SK-N-MC (cell line): ENCODE data around the gene MIPEP.

Experiments used
- DNase-seq: peaks from one replicate; pipeline ENCODE4 v3.0.0-alpha.2; 2011; ENCODE audit warnings: low read depth, low spot score
- H3K27ac ChIP-seq: fragments of 200-600 bp; sonication (generic); 2 replicates; pipeline ENCODE4 v1.5.1; 2016; ENCODE audit warnings: mixed run types
- H3K36me3 ChIP-seq: fragments of 200-600 bp; sonication (generic); 2 replicates; pipeline ENCODE4 v1.6.1; 2017; ENCODE audit warnings: antibody characterized with exemption, low read length, mixed read lengths; ENCODE audit not compliant: insufficient read depth
- H3K4me3 ChIP-seq: fragments of 200-600 bp; sonication (generic); 2 replicates; pipeline ENCODE4 v1.5.1; 2016
- H3K9ac ChIP-seq: fragments of 200-600 bp; sonication (generic); 2 replicates; pipeline ENCODE4 v1.8.0; 2017; ENCODE audit warnings: mixed run types, mixed read lengths; ENCODE audit not compliant: insufficient read length
- H3K9me3 ChIP-seq: fragments of 200-600 bp; sonication (generic); 2 replicates; pipeline ENCODE4 v1.6.1; 2017; ENCODE audit warnings: low read depth, mild to moderate bottlenecking, antibody characterized with exemption, low read length, moderate library complexity, mixed read lengths
- EZH2 ChIP-seq: fragments of 200-600 bp; sonication (generic); IDR thresholded peaks from one replicate; pipeline ENCODE4 v1.6.1; 2017; ENCODE audit warnings: antibody characterized with exemption
- FOXP2 ChIP-seq: optimal IDR thresholded peaks from 2 replicates; pipeline ENCODE3; 2011; ENCODE audit warnings: mild to moderate bottlenecking, moderate library complexity; ENCODE audit not compliant: insufficient read depth; ENCODE audit errors: extremely low read length, control extremely low read depth
- POLR2AphosphoS5 ChIP-seq: IDR thresholded peaks from 2 replicates; pipeline ENCODE4 v1.6.1; 2012; ENCODE audit warnings: mild to moderate bottlenecking, low read depth, low read length, borderline replicate concordance

Gene MIPEP

DNA sequence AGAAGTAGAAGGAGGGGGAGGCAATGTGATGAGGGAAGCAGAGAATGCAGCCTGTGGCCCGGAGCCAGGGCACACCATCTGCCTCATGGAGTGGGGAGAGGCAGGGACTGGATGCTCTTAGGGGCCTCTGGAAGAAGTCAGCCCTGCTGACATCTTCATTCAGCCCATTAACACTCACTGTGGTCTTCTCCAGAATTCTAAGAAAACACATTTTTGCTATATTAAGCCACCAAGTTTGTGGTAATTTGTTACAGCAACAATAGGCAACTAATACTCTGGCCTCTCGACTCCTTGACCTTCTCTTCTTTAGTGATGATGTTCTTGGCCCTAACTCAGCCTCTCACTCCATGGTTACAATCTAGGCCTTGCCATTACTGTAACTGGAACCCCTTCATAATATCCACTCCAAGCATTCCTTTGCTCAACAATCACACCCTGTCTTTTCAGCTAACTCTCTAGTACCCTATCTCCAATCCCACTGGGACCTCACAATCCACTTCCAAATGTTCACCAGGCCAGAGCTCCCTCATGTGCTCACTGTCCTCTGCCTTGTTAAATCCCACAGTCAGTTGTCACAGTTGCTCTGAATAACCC, 98.5 kb downstream of the MIPEP start:
- Histone ChIP-seq H3K9me3 (no peaks in the 10 kb centered on the region), H3K9ac (no peak overlapping the region), H3K36me3 (no peaks in the 10 kb centered on the region), H3K4me3 (no peak overlapping the region), H3K27ac (no peak overlapping the region)
- DNase-seq: no peak
- TF ChIP-seq POLR2AphosphoS5: no peak

DNA sequence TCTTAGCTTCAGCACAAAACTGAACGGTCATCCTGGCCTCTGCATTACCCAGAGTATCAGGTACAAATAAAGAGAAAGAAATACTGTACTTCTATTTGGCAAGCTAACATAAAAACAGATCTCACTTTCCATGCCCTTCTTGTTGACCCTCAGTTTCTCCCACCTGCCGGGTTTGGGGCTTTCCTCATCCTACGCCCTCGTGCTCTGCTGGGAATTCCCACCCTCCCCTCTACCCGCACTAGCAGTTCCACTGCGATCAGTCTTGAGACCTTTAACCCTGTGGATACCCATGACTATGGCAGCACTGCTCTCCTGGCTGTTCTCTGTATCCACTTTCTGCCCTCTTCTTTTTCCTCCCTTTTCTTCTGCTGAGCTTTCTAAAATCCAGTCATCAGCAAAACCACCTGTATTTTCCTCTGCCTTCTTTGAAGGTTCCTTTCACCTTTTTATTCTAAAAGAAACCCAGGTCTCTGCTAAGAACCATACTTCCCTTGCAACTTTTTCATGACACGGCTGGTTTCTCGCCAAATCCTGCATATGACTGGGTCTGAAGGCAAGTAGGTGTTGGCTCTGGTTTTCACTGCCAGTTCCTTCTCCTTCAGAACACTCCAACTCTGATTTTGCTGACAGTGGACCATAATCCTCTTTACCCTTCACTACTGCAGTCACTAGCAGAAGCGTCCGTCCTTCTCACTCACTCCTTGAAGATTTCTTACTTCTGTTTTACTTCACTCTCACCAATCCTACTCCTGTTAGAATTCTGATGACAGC, 99.4 kb downstream of the MIPEP start:
- TF ChIP-seq FOXP2 (no peak), POLR2AphosphoS5 (no peak), EZH2 (no peak)
- Histone ChIP-seq H3K9me3 (no peaks in the 10 kb centered on the region), H3K9ac (no peak overlapping the region), H3K36me3 (no peaks in the 10 kb centered on the region), H3K4me3 (no peak overlapping the region), H3K27ac (no peak overlapping the region)
- no peak for DNase-seq

DNA sequence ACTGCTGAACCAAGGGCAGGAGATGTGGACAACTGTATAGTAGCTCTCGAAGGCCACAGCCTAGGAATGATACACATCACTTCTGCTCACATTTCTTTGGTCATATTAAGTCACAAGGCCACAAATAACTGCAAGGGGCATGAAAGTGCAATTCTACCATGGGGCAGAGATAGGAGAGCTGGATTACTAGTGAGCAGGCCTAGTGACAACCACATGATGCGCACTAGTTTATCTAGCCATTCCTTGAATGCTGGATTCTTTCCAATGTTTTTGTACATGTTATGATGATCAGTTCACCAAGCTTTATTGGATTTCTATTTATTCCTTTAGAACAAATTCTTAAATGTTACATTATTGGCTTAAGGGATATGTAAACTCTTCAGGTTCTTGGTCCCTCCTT, 100.7 kb downstream of the MIPEP start:
- no peak overlapping the region for H3K4me3 ChIP-seq
- TF ChIP-seq POLR2AphosphoS5: no peak
- no peak for TF ChIP-seq EZH2
- TF ChIP-seq FOXP2: no peak
- H3K36me3 ChIP-seq: no peaks in the 10 kb centered on the region
- no peak for DNase-seq
- H3K27ac ChIP-seq: no peak overlapping the region
- no peaks in the 10 kb centered on the region for H3K9me3 ChIP-seq
- no peak overlapping the region for H3K9ac ChIP-seq

DNA sequence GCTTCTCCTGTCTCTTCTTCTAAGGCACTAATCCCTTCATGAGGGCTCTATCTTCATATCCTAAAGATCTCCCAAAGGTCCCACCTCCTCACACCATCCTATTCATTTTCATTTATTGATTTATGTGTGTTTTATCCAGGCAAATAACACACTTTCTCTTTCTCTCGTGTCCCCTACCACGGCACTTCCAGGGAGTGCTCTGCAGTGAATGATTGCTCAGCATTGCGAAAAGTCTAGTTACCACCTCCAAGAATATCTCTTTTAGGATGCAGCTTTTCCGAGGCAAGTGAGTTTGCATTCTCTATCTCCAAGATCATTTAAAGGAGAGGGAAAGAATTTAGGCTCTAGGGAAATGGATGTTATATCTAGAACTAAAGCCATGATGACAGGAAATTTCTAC, 101.7 kb downstream of the MIPEP start:
- Histone ChIP-seq H3K36me3 (no peaks in the 10 kb centered on the region), H3K9me3 (no peaks in the 10 kb centered on the region), H3K27ac (no peak overlapping the region), H3K9ac (no peak overlapping the region), H3K4me3 (no peak overlapping the region)
- TF ChIP-seq FOXP2 (no peak), EZH2 (no peak), POLR2AphosphoS5 (no peak)
- no peak for DNase-seq

DNA sequence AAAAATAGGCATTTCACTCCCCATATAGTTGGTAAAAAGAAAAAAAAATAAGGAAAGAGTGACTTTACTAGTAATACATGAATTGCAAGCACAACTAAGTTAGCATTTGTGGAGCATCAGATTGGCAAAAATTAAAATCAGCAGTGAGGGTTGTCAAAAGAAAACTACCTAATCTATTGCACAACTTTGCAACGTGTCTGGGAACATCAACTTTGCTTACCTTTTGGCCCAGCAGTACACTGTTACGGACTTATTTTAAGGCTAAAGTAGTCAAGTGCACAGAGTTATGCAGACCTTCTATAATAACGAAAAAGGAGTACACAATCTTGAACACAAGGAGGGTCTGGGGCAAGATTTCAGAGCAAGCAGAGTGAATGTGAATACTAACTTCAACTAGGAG, 102.6 kb downstream of the MIPEP start:
- TF ChIP-seq FOXP2 (no peak), POLR2AphosphoS5 (no peak), EZH2 (no peak)
- no peak overlapping the region for H3K27ac ChIP-seq

DNA sequence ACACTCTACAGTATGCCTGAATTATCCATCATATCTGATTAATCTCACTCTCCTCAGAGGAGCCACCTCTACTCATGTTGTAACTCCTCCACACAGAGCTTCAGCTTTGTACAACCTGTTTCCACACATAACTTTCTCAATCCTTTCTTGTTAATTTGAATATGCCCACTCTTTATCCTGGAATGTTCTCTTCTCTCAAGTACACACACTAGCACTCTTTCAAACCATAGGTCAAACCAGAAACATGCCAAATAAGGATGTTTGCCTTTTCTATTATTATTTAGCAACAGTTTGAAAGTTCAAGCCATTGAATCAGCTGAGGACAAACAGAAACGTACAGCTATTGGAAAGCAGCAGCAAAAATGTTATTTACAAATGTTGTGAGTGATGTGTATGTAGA, 110.3 kb downstream of the MIPEP start:
- Histone ChIP-seq H3K4me3 (no peak overlapping the region), H3K27ac (no peak overlapping the region), H3K36me3 (no peaks in the 10 kb centered on the region), H3K9ac (no peak overlapping the region), H3K9me3 (no peaks in the 10 kb centered on the region)
- TF ChIP-seq FOXP2 (no peak), POLR2AphosphoS5 (no peak), EZH2 (no peak)
- DNase-seq: no peak

More for the DNA sequence above, 102.6 kb downstream of the MIPEP start:
- H3K9ac ChIP-seq: no peak overlapping the region
- H3K36me3 ChIP-seq: no peaks in the 10 kb centered on the region
- no peaks in the 10 kb centered on the region for H3K9me3 ChIP-seq
- no peak for DNase-seq
- no peak overlapping the region for H3K4me3 ChIP-seq

DNA sequence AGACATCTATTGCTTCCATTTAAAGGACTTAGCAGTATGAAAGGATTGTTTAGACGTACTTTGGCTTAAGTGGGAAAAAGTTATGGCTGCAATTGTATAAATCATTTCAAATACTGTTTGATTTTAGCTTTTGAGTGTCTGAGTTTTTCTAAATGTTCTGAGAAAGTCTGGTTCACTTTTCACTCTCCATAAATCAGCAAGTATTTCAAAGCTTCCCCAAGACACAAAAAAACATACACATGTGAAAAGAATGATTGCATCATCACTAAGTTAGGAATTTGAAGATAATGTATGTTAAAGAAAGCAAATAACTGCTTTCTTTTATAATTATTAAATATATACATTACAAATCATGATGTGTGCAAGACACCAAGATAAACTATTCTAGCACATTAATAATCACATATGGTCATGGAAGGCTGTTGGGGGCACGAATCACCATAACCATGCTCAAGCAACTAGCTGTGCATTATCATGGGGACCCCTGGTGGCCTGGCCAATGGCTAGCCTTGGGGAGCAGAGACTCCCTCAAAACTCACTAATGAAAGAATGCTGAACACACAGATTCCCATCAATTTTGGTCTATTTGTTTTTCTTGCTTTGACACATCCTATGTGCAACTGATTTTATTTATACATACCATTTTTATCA, 111.1 kb downstream of the MIPEP start:
- no peaks in the 10 kb centered on the region for H3K9me3 ChIP-seq
- DNase-seq: no peak
- H3K9ac ChIP-seq: no peak overlapping the region
- H3K4me3 ChIP-seq: no peak overlapping the region
- peak overlapping the region; percentile 45; the same call in 1 of the 2 replicates for H3K27ac ChIP-seq
- no peak for TF ChIP-seq FOXP2
- TF ChIP-seq POLR2AphosphoS5: no peak
- no peak for TF ChIP-seq EZH2
- H3K36me3 ChIP-seq: no peaks in the 10 kb centered on the region

DNA sequence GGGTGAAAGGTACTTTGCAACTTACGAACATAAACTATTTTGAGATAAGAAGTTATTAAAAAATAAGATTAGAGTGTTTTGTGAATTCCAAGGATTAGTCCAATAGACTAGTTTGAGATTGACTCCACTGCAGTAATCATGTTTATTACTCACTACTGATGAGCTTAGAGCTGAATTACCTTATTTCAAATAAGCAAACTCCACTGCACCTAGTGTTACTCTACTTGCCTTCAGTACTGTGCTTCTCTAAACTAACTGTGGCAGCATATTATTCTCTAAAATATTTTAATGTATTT, 111.7 kb downstream of the MIPEP start:
- Histone ChIP-seq H3K4me3 (no peak overlapping the region), H3K9ac (no peak overlapping the region), H3K27ac (no peak overlapping the region), H3K9me3 (no peaks in the 10 kb centered on the region), H3K36me3 (no peaks in the 10 kb centered on the region)
- TF ChIP-seq FOXP2: no peak
- no peak for TF ChIP-seq POLR2AphosphoS5
- TF ChIP-seq EZH2: no peak
- DNase-seq: no peak
